CD4-positive, alpha-beta memory T cell (primary cell): Measurements from ENCODE around the gene FRMD4A. TPM values are rescaled to one million over a fixed set of nuclear protein-coding genes. Genes with fewer than 3 reads are reported as not detected.
A peak's percentile ranks its signal among the peaks of the same experiment; 100 is the strongest.

Experiments
- CTCF ChIA-PET: fragments of 350-600 bp; sonication (Branson Sonifier 250); formaldehyde crosslinking; loops from one replicate; lab custom pipeline; 2021; ENCODE audit warnings: inconsistent platforms; ENCODE audit not compliant: partially characterized antibody; lab: Charles Lee
- POLR2A ChIA-PET: fragments of 350-600 bp; sonication (Branson Sonifier 250); formaldehyde crosslinking; loops from one replicate; lab custom pipeline; 2021; ENCODE audit not compliant: partially characterized antibody; lab: Charles Lee
- DNase-seq, 5 donors: peaks; one replicate each; pipeline versions ENCODE4 v3.0.0 to v3.0.0-alpha.2; 2020 to 2022; ENCODE audit warnings: mixed read lengths in 1 of 5
- H3K27ac ChIP-seq: one replicate; pipeline ENCODE4 v1.7.0; 2013; ENCODE audit warnings: low read depth, low read length
- H3K27me3 ChIP-seq: 2 replicates; pipeline ENCODE4 v1.7.0; 2013; ENCODE audit warnings: mild to moderate bottlenecking, low read length, moderate library complexity; ENCODE audit not compliant: insufficient read depth
- H3K36me3 ChIP-seq: 2 replicates; pipeline ENCODE4 v1.7.0; 2013; ENCODE audit warnings: mild to moderate bottlenecking, low read length, moderate library complexity; ENCODE audit not compliant: insufficient read depth
- H3K4me1 ChIP-seq: 2 replicates; pipeline ENCODE4 v1.7.0; 2013; ENCODE audit warnings: mild to moderate bottlenecking, low read length, moderate library complexity; ENCODE audit not compliant: insufficient read depth
- H3K4me3 ChIP-seq, 2 donors: one replicate each; pipeline ENCODE4 v1.7.0; 2013; ENCODE audit warnings: low read length in 2 of 2, mild to moderate bottlenecking in 1 of 2
- H3K9me3 ChIP-seq, 2 donors: one replicate each; pipeline ENCODE4 v1.7.0; 2013; ENCODE audit warnings: low read length in 2 of 2, control low read depth in 1 of 2; ENCODE audit not compliant: control insufficient read depth in 1 of 2
- H3K27ac Mint-ChIP-seq, 7 donors: one replicate each; pipeline ENCODE4 v1.8.0; 2020 to 2021; ENCODE audit warnings: mixed read lengths in 7 of 7, mild to moderate bottlenecking in 6 of 7, inconsistent platforms in 3 of 7, moderate library complexity in 3 of 7
- H3K27me3 Mint-ChIP-seq, 2 donors: one replicate each; pipeline ENCODE4 v1.8.0; 2020 to 2021; ENCODE audit warnings: mixed read lengths in 2 of 2
- H3K36me3 Mint-ChIP-seq, 2 donors: one replicate each; pipeline ENCODE4 v1.8.0; 2020 to 2021; ENCODE audit warnings: mixed read lengths in 2 of 2, inconsistent platforms in 1 of 2, mild to moderate bottlenecking in 1 of 2
- H3K4me1 Mint-ChIP-seq, 4 donors: one replicate each; pipeline ENCODE4 v1.8.0; 2020 to 2021; ENCODE audit warnings: mixed read lengths in 4 of 4, mild to moderate bottlenecking in 1 of 4
- H3K4me3 Mint-ChIP-seq, 8 donors: one replicate each; pipeline ENCODE4 v1.8.0; 2020 to 2021; ENCODE audit warnings: mixed read lengths in 8 of 8, mild to moderate bottlenecking in 7 of 8, moderate library complexity in 6 of 8, inconsistent platforms in 3 of 8
- H3K9me3 Mint-ChIP-seq, 8 donors: one replicate each; pipeline ENCODE4 v1.8.0; 2020 to 2021; ENCODE audit warnings: mixed read lengths in 8 of 8, mild to moderate bottlenecking in 5 of 8, inconsistent platforms in 3 of 8, moderate library complexity in 1 of 8
- intact Hi-C: fragments of 100-400 bp; cut with micrococcal nuclease; formaldehyde crosslinking; loops from one replicate; pipeline ENCODE4 v1.15.1; 2023
- polyA plus RNA-seq, 2 donors: library from polyadenylated mRNA; unstranded; fragments of 300-500 nt; fragmentation: Illumina TruSeq; gene quantifications; one replicate each; pipeline ENCODE4 v1.2.3, GENCODE V29; 2021
- total RNA-seq, 2 experiments: library from RNA; stranded (reverse); gene quantifications; one replicate each; pipeline ENCODE4 v1.2.3, GENCODE V29; 2021

Gene FRMD4A
- total and polyA plus RNA-seq, 4 experiments from 2014 or later = 0.89 to 2.4 (median 1.9) TPM; not detected in 1

DNA sequence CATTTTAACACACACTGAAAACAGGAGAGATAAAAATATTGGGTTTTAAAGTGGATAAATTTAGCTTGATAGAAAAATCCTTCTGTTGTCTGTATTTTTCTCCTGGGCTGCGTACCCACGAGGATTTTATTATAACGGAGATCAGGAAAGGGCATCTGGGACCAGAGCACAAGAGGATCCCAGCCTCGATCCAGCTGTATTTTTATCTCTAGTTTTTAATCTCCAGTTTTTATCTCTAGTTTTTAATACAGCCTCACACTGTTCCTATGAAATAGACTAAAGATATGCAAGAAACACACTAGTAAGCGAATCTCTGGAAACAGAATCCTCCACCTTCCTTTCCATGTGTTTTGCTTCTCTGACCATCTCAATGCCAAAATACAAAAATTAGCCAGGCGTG, 295.2 kb downstream of the FRMD4A start:
- no peak for DNase-seq
- Mint-ChIP-seq H3K36me3 (no peaks in the 10 kb centered on the region), H3K27ac (no peak overlapping the region), H3K9me3 (peaks cover 0 to 1% (median 0%) of the 10 kb centered on the region in 8 donors), H3K27me3 (no peaks in the 10 kb centered on the region), H3K4me1 (peaks cover 4 to 9% (median 7%) of the 10 kb centered on the region in 4 donors), H3K4me3 (no peak overlapping the region)
- Histone ChIP-seq H3K4me1 (no peaks in the 10 kb centered on the region), H3K36me3 (no peaks in the 10 kb centered on the region), H3K4me3 (no peak overlapping the region), H3K9me3 (no peaks in the 10 kb centered on the region), H3K27me3 (no peaks in the 10 kb centered on the region), H3K27ac (no peak overlapping the region)
- ChIA-PET CTCF (interaction anchor here (0.7 kb wide), 1 partner anchor 1016 kb away, joined by 3 read pairs; no protein-coding TSS in a partner anchor), POLR2A (no interaction called here)
- intact Hi-C loops = no loop called here

DNA sequence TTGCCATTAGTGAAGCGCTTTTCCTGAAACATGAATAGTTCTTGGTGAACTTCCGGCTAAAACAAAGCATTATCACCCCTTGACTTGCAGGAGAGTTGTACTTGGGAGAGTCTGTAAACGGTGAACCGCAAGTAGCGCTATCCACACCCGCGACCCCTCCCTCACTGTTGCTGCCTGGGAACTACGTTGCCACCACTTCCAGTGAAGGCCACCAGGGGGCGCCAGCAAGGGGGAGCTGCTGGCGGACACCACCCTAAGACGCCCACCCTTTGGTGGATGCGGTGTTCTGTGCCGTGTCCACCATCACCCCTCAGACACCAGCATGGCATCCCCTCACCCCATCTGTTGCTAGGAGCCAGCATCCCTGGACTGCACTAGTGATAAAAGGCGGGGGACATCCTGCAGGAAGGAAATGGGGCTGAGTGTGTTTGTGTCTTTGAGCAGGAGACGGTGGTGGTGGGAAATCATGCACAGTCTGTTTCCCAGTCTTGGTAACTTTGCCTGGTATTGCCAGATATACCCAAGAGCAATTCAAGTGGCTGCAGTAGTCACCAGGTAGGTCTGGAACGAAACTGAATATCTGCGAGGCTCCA, 298.2 kb downstream of the FRMD4A start:
- Mint-ChIP-seq H3K4me3 (peak overlapping the region in 2 of 8 donors; percentile 14 to 21), H3K27ac (peak overlapping the region in 1 of 7 donors; percentile 50), H3K36me3 (no peaks in the 10 kb centered on the region), H3K27me3 (peaks cover 0 to 5% of the 10 kb centered on the region in 2 donors), H3K9me3 (no peaks in the 10 kb centered on the region), H3K4me1 (peaks cover 4 to 9% (median 7%) of the 10 kb centered on the region in 4 donors)
- no peaks in the 10 kb centered on the region for H3K36me3 ChIP-seq
- H3K9me3 ChIP-seq = no peaks in the 10 kb centered on the region
- DNase-seq = peak in 4 of 5 donors; percentile 19 to 44 (median 38)
- no peak overlapping the region for H3K4me3 ChIP-seq
- ChIA-PET CTCF (interaction anchor here (1.4 to 3.0 kb wide), 2 partner anchors 15 to 249 kb away, joined by 5 to 10 read pairs; no protein-coding TSS in a partner anchor), POLR2A (interaction anchor here (1.0 kb wide), 1 partner anchor 22 kb away, joined by 3 read pairs; no protein-coding TSS in a partner anchor)
- intact Hi-C loops = loop anchor here (1.0 kb wide), 1 partner anchor 23 kb away; no protein-coding TSS in a partner anchor
- H3K27me3 ChIP-seq = no peaks in the 10 kb centered on the region
- no peak overlapping the region for H3K27ac ChIP-seq
- H3K4me1 ChIP-seq = no peaks in the 10 kb centered on the region

DNA sequence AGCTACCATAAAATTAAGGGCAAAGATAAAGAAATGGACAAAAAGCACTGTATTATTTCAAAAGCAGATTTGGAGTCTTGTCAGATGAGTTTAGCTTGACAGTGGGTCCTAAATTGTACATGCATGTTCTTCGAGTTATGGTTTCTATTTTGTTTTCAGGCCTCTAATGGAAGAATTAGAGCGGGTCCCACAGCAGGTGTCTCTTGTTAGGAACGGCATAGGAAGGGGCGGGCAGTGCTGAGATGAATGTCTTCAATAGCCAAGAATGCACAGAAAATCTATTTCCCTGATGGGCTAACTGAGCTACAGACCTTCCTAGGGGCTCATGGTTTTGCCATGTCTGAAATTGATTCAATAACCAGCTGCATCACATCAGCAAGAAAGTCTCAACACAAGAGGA, 304.4 kb downstream of the FRMD4A start:
- Mint-ChIP-seq H3K9me3 (no peaks in the 10 kb centered on the region), H3K36me3 (no peaks in the 10 kb centered on the region), H3K27me3 (peaks cover 0 to 7% of the 10 kb centered on the region in 2 donors), H3K4me3 (no peak overlapping the region), H3K4me1 (peaks cover 5 to 15% (median 15%) of the 10 kb centered on the region in 4 donors), H3K27ac (no peak overlapping the region)
- intact Hi-C loops = no loop called here
- H3K36me3 ChIP-seq = no peaks in the 10 kb centered on the region
- H3K9me3 ChIP-seq = no peaks in the 10 kb centered on the region
- H3K27me3 ChIP-seq = no peaks in the 10 kb centered on the region
- no peak overlapping the region for H3K4me3 ChIP-seq
- POLR2A ChIA-PET = interaction anchor here (1.0 kb wide), 1 partner anchor 16 kb away, joined by 3 read pairs; no protein-coding TSS in a partner anchor
- H3K27ac ChIP-seq = no peak overlapping the region
- DNase-seq = no peak
- no peaks in the 10 kb centered on the region for H3K4me1 ChIP-seq
- CTCF ChIA-PET = interaction anchor here (0.6 to 1.2 kb wide), 2 partner anchors 15 to 57 kb away, joined by 3 to 4 read pairs; no protein-coding TSS in a partner anchor

DNA sequence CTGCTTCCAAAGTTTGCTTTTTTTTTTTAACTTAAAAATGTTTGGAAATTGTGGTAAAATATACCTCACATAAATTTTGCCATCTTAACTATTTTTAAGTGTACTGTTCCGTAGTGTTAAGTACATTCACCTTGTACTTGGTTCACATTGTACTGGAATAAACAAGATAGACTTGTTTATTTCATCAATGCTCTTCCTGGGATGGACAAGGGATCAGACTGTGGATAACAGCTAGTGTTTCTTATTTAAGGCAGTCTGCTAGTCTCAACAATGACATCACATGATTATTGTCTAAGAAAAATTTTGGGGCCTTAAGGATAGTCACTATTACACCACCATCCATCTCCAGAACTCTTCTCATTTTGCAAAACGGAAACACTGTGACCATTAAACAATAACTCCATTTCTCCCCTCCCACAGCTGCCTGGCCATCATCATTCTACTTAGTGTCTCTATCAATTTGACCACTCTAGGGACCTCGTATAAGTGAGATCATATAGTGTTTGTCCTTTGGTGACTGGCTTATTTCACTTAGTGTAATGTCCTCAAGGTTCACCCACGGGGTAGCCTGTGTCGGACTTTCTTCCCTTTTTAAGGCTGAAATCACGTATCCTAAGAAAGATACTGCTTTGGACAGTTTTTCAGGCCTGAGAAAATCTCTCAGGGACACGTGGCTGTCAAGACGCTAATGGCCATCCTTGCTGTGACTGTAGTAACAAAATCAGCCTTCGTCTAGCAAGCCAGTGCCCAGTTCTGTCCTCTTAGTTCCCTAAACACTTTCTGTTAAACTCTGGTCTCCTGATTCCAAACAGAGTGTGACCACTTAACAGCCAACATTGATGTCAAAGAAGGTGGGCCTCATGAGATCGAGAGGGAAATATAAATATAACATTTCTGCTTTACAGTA, 305.2 kb downstream of the FRMD4A start:
- Mint-ChIP-seq H3K27me3 (peaks cover 1 to 7% of the 10 kb centered on the region in 2 donors), H3K4me3 (no peak overlapping the region), H3K4me1 (peaks cover 5 to 15% (median 15%) of the 10 kb centered on the region in 4 donors), H3K36me3 (no peaks in the 10 kb centered on the region), H3K9me3 (no peaks in the 10 kb centered on the region), H3K27ac (peak overlapping the region in 1 of 7 donors; percentile 18)
- Histone ChIP-seq H3K9me3 (no peaks in the 10 kb centered on the region), H3K27me3 (no peaks in the 10 kb centered on the region), H3K36me3 (no peaks in the 10 kb centered on the region), H3K27ac (no peak overlapping the region), H3K4me3 (no peak overlapping the region), H3K4me1 (no peaks in the 10 kb centered on the region)
- ChIA-PET CTCF (interaction anchor here (0.6 kb wide), 1 partner anchor 56 kb away, joined by 3 read pairs; no protein-coding TSS in a partner anchor), POLR2A (no interaction called here)
- intact Hi-C loops = no loop called here
- DNase-seq = no peak

GRCh38 chr10:14024329-14025202, 306.2 kb downstream of the FRMD4A start:
- intact Hi-C loops = no loop called here
- no peak overlapping the region for H3K27ac ChIP-seq
- no peaks in the 10 kb centered on the region for H3K27me3 ChIP-seq
- no peaks in the 10 kb centered on the region for H3K36me3 ChIP-seq
- Mint-ChIP-seq H3K36me3 (no peaks in the 10 kb centered on the region), H3K27ac (no peak overlapping the region), H3K27me3 (peaks cover 1 to 7% of the 10 kb centered on the region in 2 donors), H3K4me3 (peak overlapping the region in 1 of 8 donors; percentile 22), H3K9me3 (peaks cover 0 to 6% (median 5%) of the 10 kb centered on the region in 8 donors), H3K4me1 (peaks cover 7 to 15% (median 15%) of the 10 kb centered on the region in 4 donors)
- CTCF ChIA-PET = interaction anchor here (1.5 kb wide), 1 partner anchor 240 kb away, joined by 4 read pairs; no protein-coding TSS in a partner anchor
- DNase-seq = no peak
- H3K4me3 ChIP-seq = no peak overlapping the region
- H3K9me3 ChIP-seq = no peaks in the 10 kb centered on the region
- POLR2A ChIA-PET = no interaction called here
- no peaks in the 10 kb centered on the region for H3K4me1 ChIP-seq

GRCh38 chr10:14023673-14024328, 306.9 kb downstream of the FRMD4A start:
- ChIA-PET POLR2A (no interaction called here), CTCF (interaction anchor here (1.5 kb wide), 1 partner anchor 240 kb away, joined by 4 read pairs; no protein-coding TSS in a partner anchor)
- Histone ChIP-seq H3K36me3 (no peaks in the 10 kb centered on the region), H3K9me3 (no peaks in the 10 kb centered on the region), H3K27me3 (no peaks in the 10 kb centered on the region), H3K4me1 (no peaks in the 10 kb centered on the region), H3K4me3 (no peak overlapping the region), H3K27ac (no peak overlapping the region)
- Mint-ChIP-seq H3K27ac (no peak overlapping the region), H3K9me3 (peaks cover 0 to 9% (median 7%) of the 10 kb centered on the region in 8 donors), H3K27me3 (peaks cover 1 to 7% of the 10 kb centered on the region in 2 donors), H3K4me3 (peak overlapping the region in 1 of 8 donors; percentile 22), H3K36me3 (peaks cover 0 to 2% of the 10 kb centered on the region in 2 donors), H3K4me1 (peaks cover 7 to 15% (median 15%) of the 10 kb centered on the region in 4 donors)
- intact Hi-C loops = no loop called here
- no peak for DNase-seq
